COR-L47 (cell line): ENCODE results near the gene CASTOR1.

Experiments used
- DNase-seq: peaks from one replicate; lab custom pipeline; 2025; lab: John Stamatoyannopoulos, UW

CASTOR1 gene

GRCh38 chr22:30318799-30319419, 29.6 kb upstream of the CASTOR1 start:
- no peak for DNase-seq

- DNase-seq, result no peak
Measured at GRCh38 chr22:30317778-30318177, 28.5 kb upstream of the CASTOR1 start.

GRCh38 chr22:30315962-30316576, 26.8 kb upstream of the CASTOR1 start:
- DNase-seq, result no peak

DNA sequence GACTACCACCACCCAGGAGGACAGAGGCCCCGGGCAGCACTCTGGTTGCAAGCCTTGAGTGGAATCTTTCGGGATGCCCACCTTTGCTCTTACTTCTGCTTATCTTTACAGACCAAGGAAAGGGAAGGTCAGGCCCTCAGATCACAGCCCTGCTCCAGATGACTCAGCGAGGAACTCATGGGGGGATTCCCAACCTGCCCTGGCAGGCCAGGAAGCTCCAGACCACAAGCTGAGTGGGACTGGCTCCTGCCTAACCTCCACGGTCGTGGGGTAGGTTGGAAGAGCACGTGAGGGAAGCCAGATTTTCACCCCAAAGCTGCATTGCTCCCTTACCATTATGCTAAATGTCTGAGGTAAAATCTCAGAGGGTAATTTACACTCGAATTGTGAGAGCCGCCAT, 25.6 kb upstream of the CASTOR1 start:
- no peak for DNase-seq

DNA sequence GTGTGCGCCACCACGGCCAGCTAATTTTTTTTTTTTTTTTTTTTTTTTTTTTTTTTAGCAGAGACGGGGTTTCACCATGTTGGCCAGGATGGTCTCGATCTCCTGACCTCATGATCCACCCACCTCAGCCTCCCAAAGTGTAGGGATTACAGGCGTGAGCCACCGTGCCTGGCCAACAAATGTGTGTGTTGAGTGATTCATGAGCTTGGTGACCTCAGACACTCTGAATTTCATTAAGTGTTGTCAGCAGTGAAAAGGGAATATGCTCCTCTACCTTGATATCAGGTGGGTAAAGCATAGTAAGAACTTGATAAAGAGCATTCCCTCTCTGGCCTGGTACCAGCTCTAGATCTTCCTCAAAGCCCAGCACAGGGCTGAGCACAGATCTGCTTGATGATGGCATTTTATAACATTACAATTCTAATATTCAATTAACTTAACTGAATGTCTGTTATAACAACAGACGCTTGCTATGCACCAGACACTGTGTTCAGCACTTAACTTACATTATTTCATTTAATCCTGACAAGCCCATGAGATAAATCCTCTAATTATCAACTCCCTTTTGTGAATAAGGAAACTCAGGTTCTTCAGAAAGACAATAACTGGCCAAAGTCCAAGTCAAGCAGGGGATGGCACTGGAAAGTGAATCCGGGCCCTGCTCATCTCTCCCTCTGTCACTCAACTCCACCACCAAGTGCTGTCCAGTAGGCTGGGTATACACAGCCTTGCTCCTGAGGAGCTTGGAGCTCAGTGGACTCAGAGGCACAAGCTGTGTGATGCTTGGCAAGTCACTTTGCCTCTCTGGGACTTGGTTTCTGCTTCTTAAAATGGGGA, 24.4 kb upstream of the CASTOR1 start:
- no peak for DNase-seq

GRCh38 chr22:30312053-30312452, 22.7 kb upstream of the CASTOR1 start:
- no peak for DNase-seq

DNA sequence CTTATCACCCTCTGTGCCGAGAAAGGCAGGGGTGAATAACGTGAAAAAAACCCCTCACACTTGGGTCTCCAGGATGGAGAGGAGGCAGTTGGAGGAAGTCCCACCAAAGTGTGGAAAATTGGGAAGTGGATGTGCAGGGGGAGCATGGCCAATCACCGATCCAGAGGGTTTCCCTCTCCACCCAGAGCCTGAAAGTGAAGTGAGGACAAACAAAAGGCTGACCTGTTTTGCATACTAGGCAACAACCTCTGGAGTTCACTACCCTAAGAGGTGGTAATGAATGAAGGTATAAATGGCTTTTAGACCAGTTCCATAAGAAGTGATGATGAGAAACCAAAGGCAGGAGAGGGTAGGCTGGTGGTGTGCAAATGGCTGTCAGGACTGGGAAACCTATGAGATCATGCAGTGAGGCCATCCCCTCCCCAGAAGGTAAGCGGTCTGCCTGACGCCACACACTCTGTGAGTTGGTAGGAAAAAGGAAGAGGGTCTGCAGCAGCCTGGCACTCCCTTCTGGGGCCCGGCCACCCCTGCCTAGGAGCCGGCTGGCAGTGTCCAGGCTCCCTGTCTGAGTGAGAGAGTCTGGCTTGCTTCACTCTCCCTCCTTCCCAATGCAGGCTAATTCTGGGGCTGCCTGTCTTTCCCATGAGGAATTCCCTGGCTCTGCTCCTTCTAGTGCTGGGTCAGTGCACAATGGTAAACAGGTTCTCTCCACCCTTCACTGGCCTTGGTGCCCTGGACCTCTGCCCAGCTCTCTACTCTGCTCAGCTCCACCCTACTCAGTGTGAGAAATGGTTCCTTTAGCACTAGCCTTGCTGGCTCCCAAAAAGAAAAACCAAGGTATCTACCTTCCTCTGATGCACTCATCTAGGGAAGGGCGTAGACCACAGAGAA, 21.8 kb upstream of the CASTOR1 start:
- no peak for DNase-seq

DNA sequence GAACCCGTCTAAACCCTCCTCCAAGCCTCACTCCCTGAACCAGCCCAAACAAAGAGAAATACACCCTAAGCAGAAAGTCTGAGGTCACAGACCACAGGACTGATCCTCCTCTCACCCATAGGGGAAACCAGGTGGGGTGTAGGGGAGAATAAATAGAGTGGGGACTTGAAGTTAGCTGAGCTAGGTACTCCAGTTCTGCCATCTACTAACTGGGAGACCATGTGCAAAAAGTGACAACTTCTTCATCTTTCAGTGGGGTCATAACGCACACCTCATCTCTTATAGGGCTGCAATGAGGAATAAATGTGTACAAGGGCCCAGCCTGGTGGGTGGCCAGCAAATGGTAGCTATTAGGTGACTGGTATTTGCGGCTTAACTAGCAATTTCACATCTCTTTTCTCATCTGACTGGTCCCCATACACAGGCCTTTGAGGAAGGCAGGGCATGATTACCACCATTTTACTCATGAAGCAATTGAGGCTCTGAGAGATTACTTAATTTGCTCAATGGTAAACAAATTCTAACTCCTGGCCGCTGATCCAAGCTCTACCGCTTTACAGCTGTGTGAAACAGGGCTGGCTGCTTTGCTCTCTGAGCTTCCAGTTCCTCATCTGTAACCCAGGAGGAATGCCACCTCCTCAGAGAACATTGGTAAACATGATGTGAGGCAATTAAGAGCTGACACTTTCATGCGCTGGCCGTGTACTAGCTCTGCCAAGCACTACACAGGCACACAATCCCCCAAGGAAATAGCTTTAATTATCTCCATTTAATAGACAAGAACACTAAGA, 20.8 kb upstream of the CASTOR1 start:
- DNase-seq, result no peak

GRCh38 chr22:30308518-30309230, 19.4 kb upstream of the CASTOR1 start:
- no peak for DNase-seq

- DNase-seq, result no peak
Measured at GRCh38 chr22:30308093-30308492, 18.8 kb upstream of the CASTOR1 start.

DNA sequence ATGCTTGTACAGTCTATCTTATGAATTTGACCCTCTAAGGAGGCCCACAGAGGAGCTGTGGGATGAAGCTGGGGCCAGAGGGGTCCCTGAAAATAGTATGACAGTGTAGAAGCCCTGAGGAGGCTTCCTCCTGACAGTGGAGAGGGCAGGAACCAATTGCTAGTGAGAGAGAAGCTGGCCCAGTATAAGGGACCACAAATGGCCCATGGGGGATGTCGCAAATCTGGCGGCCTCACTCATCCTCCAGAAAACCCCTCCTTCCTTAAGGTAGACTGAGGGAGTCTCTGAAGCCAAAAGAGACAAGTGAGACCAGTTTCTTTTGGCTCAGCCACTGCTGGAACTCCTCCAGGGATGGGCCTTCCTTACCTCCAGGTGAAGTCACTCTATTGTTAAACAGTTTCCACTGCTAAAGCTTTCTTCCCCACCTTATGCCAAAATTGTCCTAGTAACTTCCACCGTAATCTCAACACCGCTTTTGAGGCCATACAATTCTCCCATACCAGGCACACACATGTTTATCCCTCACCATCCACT, 17.8 kb upstream of the CASTOR1 start:
- no peak for DNase-seq

DNA sequence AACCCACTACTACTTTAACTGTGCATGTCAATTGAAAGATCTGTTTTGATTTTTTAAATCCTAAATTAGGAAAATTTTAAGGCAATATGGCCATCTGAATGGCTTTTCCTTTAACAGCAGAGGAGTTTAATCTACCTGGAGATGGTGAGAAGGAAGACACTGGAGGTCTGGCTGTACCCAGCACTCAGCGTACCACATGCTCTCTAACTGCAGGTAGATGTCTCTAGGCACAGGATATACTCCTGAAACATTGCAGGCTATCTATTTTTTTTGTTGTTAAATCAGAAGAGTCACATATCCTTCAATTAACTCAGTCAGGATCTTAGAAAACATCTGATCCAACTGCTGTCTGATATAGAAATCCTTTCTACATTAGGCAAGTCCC, 17.3 kb upstream of the CASTOR1 start:
- no peak for DNase-seq

DNA sequence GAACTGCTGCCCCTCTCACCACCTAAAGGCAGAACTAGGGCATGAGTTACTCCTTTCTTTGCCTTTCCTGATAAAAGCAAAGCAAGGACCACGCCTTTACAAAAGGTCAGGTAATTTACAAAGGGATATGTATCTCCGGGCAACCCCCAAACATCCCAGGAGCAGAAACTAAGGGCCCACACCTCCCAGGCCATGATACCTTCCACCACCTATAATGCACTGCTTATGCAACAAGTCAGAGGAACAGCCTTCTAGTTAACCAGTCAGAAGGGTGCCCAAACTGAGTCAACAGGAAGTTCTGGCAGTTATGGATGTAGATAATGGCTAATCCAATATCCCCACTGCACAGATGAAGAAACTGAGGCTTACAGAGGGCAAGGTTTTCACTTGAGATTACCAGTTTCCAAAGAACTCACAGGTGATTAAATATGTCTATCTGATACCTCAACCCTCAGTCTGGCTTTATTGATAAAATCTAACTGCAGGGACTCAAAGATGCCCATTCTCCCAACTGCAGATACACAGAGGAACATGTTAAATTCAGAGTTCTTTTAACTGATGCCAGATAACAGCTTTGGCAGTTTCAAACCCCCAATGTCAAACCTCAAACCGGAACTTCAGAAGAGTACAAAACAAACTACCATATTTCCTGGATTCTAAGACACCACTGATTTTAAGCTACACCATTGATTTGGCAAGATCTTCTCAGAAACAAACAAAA, 16.8 kb upstream of the CASTOR1 start:
- no peak for DNase-seq

DNA sequence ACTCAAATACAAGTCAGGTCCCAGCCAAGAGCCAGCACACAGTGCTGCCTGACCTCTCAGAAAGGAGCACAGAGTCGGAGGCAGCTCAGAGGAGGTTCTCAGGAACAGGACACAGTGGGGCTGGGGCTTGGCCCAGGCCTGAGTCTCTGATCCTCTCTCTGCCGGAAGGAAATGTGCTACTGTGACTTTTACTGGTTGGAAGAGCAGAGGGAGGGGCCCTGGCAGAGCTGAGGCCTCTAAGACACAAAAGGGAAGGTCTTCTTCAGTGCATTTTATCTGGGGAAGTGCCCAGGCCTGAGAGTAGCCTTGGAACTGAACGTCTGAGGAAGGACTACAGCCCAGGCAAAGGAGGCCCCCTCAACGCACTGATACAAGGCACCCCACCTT, 16.2 kb upstream of the CASTOR1 start:
- DNase-seq, result no peak

DNA sequence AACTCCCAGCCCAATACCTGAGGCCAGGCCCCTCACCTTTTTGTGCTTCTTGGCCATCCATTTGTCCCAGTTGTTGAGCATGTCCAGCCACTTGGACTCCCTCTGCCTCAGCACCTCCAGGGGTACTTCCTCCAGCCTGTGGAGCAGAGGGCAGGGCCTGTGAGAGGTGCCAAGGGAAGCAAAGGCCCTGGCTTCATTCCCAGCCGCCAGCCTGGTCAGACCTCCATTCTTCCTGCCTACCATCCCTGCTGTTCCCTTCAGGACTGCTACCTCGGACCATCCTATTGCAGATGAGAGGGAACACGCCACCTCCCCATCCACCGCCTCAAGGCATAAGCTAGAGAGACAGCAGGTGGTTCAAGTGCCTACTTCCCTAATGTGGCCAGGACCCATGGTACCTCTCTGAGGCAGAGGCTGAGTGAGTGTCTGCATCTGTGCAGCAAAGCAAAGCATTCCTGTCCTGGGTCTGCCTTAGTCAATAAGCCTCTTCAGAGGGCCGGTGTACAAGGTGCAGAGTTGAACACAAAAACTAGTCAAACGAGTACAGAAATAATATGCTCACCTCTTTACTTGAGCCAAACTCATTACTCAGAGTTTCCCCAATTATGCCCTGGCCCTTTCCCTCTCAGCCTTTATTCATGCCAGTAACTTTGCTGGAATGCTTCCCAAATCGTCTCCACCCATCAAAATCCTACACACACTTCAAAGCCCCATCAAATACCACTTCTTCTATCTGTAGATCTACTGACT, 15.4 kb upstream of the CASTOR1 start:
- DNase-seq, result no peak

GRCh38 chr22:30302810-30303138, 13.5 kb upstream of the CASTOR1 start:
- no peak for DNase-seq

DNA sequence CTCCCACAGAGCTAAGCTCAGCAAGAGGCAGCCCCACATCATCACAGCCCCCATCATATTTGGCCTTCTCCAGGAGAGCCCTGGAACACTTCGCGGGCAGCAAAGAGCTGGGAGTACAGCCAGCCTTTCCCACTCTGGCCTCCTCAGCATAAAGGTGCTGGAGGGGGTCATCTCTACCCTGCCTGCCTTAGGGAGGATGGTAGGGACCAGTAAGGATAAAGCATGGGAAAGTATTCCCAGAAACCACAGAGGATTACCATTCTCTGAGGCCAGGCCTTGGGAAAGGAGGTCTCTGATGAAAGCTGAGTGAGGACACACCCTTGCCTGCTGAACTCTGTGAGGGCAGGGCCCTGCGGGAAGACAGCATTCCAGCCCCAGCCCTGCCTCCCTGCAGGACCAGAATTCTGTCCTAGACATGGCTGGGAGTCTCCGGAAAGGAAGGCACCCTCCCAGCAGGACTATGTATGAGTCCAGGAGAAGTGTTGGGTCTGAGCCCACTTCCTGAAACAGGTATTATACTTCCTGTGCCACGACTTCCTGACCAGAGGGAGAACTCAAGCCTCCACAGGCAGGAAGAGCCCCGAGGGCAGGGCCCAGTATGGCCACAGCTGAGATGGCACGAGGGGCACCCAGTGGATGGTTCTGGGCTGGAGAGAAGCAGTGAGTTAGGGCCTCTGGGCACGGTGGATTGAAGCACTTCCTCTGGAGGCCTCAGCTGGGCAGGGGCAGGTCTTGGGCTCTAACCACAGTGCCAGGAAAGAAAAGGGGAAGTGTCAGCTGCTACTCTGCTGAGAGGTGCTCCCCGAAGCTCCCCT, 12.9 kb upstream of the CASTOR1 start:
- DNase-seq, result no peak

DNA sequence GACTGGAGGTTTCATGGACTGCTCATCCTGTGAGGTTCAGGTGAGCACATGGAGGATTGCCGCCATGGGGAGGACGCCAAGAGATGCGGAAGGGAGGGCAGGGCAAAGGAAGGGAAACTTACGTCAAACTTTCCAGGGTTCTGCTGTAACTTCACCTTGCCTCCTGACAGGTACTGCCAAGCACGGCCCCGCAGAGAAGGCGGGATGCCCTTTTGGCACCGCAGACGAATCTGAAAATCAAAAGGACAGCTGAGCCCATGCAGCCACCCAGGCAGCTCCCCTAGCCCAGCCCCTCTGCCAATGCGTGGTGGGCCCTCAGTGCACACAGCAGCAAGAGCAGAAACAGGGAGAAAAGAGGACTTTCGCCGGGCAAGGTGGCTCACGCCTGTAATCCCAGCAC, 10.0 kb upstream of the CASTOR1 start:
- no peak for DNase-seq
